K562 (cell line): ENCODE measurements around the gene TCEAL6.

Experiments used
- EZH2 ChIP-seq: IDR thresholded peaks from 2 replicates; pipeline ENCODE4 v1.6.1; 2012; ENCODE audit warnings: low read depth, mild to moderate bottlenecking, inconsistent platforms, low read length, borderline replicate concordance
- POLR2A ChIP-seq: fragments of 450-650 bp; conservative IDR thresholded peaks from 2 replicates; pipeline ENCODE4 v1.6.1; 2016

DNA sequence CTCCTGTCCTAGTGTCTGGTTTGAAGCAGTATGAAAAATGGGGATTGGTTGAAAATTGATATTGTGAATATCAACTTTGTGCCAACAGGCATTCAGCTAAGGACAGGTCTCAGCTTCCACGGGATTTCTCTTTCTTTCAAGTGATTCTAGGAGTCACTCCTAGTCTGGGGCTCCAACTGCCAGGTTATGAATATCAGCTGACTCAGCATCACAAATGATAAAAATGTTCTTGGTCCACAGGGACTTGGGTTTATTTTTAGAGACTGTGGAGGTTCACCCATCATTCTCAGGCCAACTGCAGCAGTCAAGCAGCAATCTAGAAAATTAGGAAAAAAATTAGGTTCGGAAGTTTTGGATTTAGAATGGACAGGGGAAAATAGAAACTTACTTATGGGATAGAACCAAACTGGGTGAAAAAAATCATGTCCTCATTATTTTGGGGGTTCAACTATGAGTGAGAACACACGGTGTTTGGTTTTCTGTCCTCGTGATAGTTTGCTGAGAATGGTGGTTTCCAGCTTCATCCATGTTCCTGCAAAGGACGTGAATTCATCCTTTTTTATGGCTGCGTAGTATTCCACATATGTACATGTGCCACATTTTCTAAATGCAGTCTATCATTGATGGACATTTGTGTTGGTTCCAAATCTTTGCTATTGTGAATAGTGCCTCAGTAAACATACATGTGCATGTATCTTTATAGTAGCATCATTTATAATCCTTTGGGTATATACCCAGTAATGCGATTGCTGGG lies 43.9 kb upstream of the TCEAL6 start:
- TF ChIP-seq POLR2A = no peak
- TF ChIP-seq EZH2 = no peak
